HepG2 (cell line): ENCODE data around the gene VWA1. TPM values are rescaled to one million over a fixed set of nuclear protein-coding genes. Genes with fewer than 3 reads are reported as not detected.

Source experiments
- ELF3 ChIP-seq: IDR thresholded peaks from 2 replicates; pipeline ENCODE4 v1.6.1; 2016; ENCODE audit warnings: missing genetic modification reagents, missing compliant biosample characterization
- FOXC1 ChIP-seq: sonication (generic); formaldehyde crosslinking; IDR thresholded peaks from 2 replicates; pipeline ENCODE4 v1.8.0; 2022; ENCODE audit warnings: mild to moderate bottlenecking, missing genetic modification reagents, borderline replicate concordance
- GABPB1 ChIP-seq: IDR thresholded peaks from 2 replicates; pipeline ENCODE4 v1.6.1; 2016; ENCODE audit warnings: mild to moderate bottlenecking, missing genetic modification reagents, moderate library complexity, missing compliant biosample characterization
- HNF1A ChIP-seq, 2 experiments: sonication (generic) in 1 of 2; formaldehyde crosslinking in 1 of 2; IDR thresholded peaks; 2 replicates each; pipeline versions ENCODE4 v1.4.0 to v1.6.1; 2016 to 2020; ENCODE audit warnings: borderline replicate concordance in 1 of 2, low read depth in 1 of 2, mild to moderate bottlenecking in 1 of 2, missing genetic modification reagents in 1 of 2
- MATR3 ChIP-seq: sonication (generic); formaldehyde crosslinking; IDR thresholded peaks from 2 replicates; pipeline ENCODE4 v1.4.0; 2020; ENCODE audit warnings: missing genetic modification reagents
- MED8 ChIP-seq: sonication (generic); formaldehyde crosslinking; IDR thresholded peaks from 2 replicates; pipeline ENCODE4 v1.8.1; 2023; ENCODE audit warnings: mild to moderate bottlenecking, missing genetic modification reagents; ENCODE audit not compliant: insufficient replicate concordance
- MXD3 ChIP-seq: IDR thresholded peaks from 2 replicates; pipeline ENCODE4 v1.6.1; 2016; ENCODE audit warnings: mild to moderate bottlenecking, missing biosample characterization, missing genetic modification reagents
- MXD4 ChIP-seq: IDR thresholded peaks from 2 replicates; pipeline ENCODE4 v1.6.1; 2016; ENCODE audit warnings: mild to moderate bottlenecking, missing biosample characterization, missing genetic modification reagents
- NFIB ChIP-seq: sonication (generic); formaldehyde crosslinking; IDR thresholded peaks from 2 replicates; pipeline ENCODE4 v1.9.0; 2021; ENCODE audit warnings: missing genetic modification reagents, mild to moderate bottlenecking, borderline replicate concordance
- NFIC ChIP-seq: IDR thresholded peaks from 2 replicates; pipeline ENCODE4 v1.6.1; 2012; ENCODE audit warnings: mild to moderate bottlenecking, low read length, inconsistent platforms
- NR2F6 ChIP-seq, 2 experiments: IDR thresholded peaks; 2 replicates each; pipeline ENCODE4 v1.6.1; 2016; ENCODE audit warnings: antibody characterized with exemption in 1 of 2, mild to moderate bottlenecking in 1 of 2
- PHF20 ChIP-seq: sonication (generic); formaldehyde crosslinking; IDR thresholded peaks from 2 replicates; pipeline ENCODE4 v1.5.0; 2020; ENCODE audit warnings: mild to moderate bottlenecking, missing genetic modification reagents
- PHF8 ChIP-seq: sonication (generic); formaldehyde crosslinking; IDR thresholded peaks from 2 replicates; pipeline ENCODE4 v1.5.0; 2020; ENCODE audit warnings: missing genetic modification reagents
- RARA ChIP-seq: IDR thresholded peaks from 2 replicates; pipeline ENCODE4 v1.6.1; 2016; ENCODE audit warnings: missing genetic modification reagents, missing compliant biosample characterization
- RBFOX2 ChIP-seq: fragments of 200-400 bp; formaldehyde crosslinking; IDR thresholded peaks from 2 replicates; pipeline ENCODE4 v1.6.1; 2017; ENCODE audit warnings: low read depth, mild to moderate bottlenecking, low read length
- SAP130 ChIP-seq: IDR thresholded peaks from 2 replicates; pipeline ENCODE4 v1.6.1; 2016; ENCODE audit warnings: low read depth
- SRF ChIP-seq: IDR thresholded peaks from 2 replicates; pipeline ENCODE4 v1.6.1; 2011; ENCODE audit warnings: mild to moderate bottlenecking, low read depth, low read length, moderate library complexity
- ZBTB21 ChIP-seq: sonication (generic); formaldehyde crosslinking; IDR thresholded peaks from 2 replicates; pipeline ENCODE4 v1.4.0; 2020; ENCODE audit warnings: missing genetic modification reagents
- ZBTB7B ChIP-seq: sonication (generic); formaldehyde crosslinking; IDR thresholded peaks from 2 replicates; pipeline ENCODE4 v1.4.0; 2020; ENCODE audit warnings: missing genetic modification reagents
- ZFP90 ChIP-seq: sonication (generic); formaldehyde crosslinking; IDR thresholded peaks from 2 replicates; pipeline ENCODE4 v1.8.0; 2022; ENCODE audit warnings: missing genetic modification reagents, mild to moderate bottlenecking, inconsistent platforms, borderline replicate concordance
- ZFP91 ChIP-seq: sonication (generic); formaldehyde crosslinking; IDR thresholded peaks from 2 replicates; pipeline ENCODE4 v1.9.0; 2022; ENCODE audit warnings: missing genetic modification reagents, mild to moderate bottlenecking, borderline replicate concordance
- ZNF430 ChIP-seq: sonication (generic); formaldehyde crosslinking; IDR thresholded peaks from 2 replicates; pipeline ENCODE4 v1.9.0; 2021; ENCODE audit warnings: mild to moderate bottlenecking, missing genetic modification reagents
- ZNF446 ChIP-seq: sonication (generic); formaldehyde crosslinking; IDR thresholded peaks from 2 replicates; pipeline ENCODE4 v1.5.0; 2020; ENCODE audit warnings: mild to moderate bottlenecking, missing genetic modification reagents
- ZNF577 ChIP-seq: sonication (generic); formaldehyde crosslinking; IDR thresholded peaks from 2 replicates; pipeline ENCODE4 v1.4.0; 2020; ENCODE audit warnings: mild to moderate bottlenecking, low read depth, missing genetic modification reagents, borderline replicate concordance
- ZNF768 ChIP-seq: sonication (generic); formaldehyde crosslinking; IDR thresholded peaks from 2 replicates; pipeline ENCODE4 v1.4.0; 2020; ENCODE audit warnings: missing genetic modification reagents
- polyA plus RNA-seq, 8 experiments: library from polyadenylated mRNA; depleted of rRNA in 3 of 8; stranded (reverse) in 7 of 8; unstranded in 1 of 8; fragments of >200 nt; fragmentation: Illumina TruSeq in 4 of 8; extraction: Trizol in 4 of 8; gene quantifications; 2 replicates each; pipeline versions ENCODE4 v1.2.1 to v1.2.3, GENCODE V29; 2011 to 2016; ENCODE audit warnings: low read depth in 4 of 8, missing spikeins in 1 of 8, mixed read lengths in 1 of 8; ENCODE audit not compliant: insufficient read depth in 1 of 8
- total RNA-seq, 5 experiments: library from RNA; depleted of rRNA; stranded (reverse); fragments of >200 nt; fragmentation: Illumina TruSeq; extraction: Trizol; gene quantifications; 2 replicates each; pipeline ENCODE4 v1.2.3, GENCODE V29; 2016; ENCODE audit warnings: low read depth in 1 of 5

The VWA1 gene
- total and polyA plus RNA-seq, 2 of the 13 experiments (the other 11 are each of a cell fraction or from before 2014, with no cell fraction given) = 40.9 to 57.5 TPM

- TF ChIP-seq PHF20 (CRISPR knock-in tag) (0 out of 2 replicates have a peak, but pooled peaks have one; percentile 32), ELF3 (CRISPR knock-in tag) (0 out of 2 replicates have a peak, but pooled peaks have one; percentile 19), ZNF577 (CRISPR knock-in tag) (no peak), ZNF768 (CRISPR knock-in tag) (no peak; the same call in 1 of the 2 replicates), SRF (peak; percentile 54; the same call in 1 of the 2 replicates), ZBTB21 (CRISPR knock-in tag) (no peak), HNF1A (IDR thresholded peaks at IDR 0.05; ENCODE audit: low read depth) (no peak), HNF1A (CRISPR knock-in tag; IDR thresholded peaks at IDR 0.05; ENCODE audit: borderline replicate concordance) (no peak), MXD4 (no peak), ZNF430 (peak; percentile 12; the same call in 1 of the 2 replicates), FOXC1 (CRISPR knock-in tag) (0 out of 2 replicates have a peak, but pooled peaks have one; percentile 5), NFIC (no peak), MATR3 (CRISPR knock-in tag) (no peak), MED8 (CRISPR knock-in tag) (peak; percentile 72), ZBTB7B (CRISPR knock-in tag) (peak; percentile 46; the same call in 1 of the 2 replicates), SAP130 (CRISPR knock-in tag) (peak; percentile 66), ZFP90 (CRISPR knock-in tag) (no peak), ZNF446 (CRISPR knock-in tag) (no peak), NR2F6 (IDR thresholded peaks at IDR 0.05) (no peak), NR2F6 (CRISPR knock-in tag; IDR thresholded peaks at IDR 0.05) (peak; percentile 16; the same call in 1 of the 2 replicates), ZFP91 (no peak), RARA (peak; percentile 39), PHF8 (CRISPR knock-in tag) (peak; percentile 31; the same call in 1 of the 2 replicates), RBFOX2 (peak; percentile 88), MXD3 (peak; percentile 12; the same call in 1 of the 2 replicates), GABPB1 (CRISPR knock-in tag) (peak; percentile 70), NFIB (CRISPR knock-in tag) (no peak)
Measured at GRCh38 chr1:1434131-1434823, 1.2 kb upstream of the VWA1 start (continued).
